Left ventricle myocardium superior (tissue), 1 donor: ENCODE measurements around the gene PRRG2. TPM values are rescaled to one million over a fixed set of nuclear protein-coding genes. Genes with fewer than 3 reads are reported as not detected.
A peak's percentile ranks its signal among the peaks of the same experiment; 100 is the strongest.

Experiments
- ATAC-seq: fragments of 200-7000 bp; cut with Tn5 transposase; one replicate; pipeline ENCODE4 v1.9.1; 2020; ENCODE audit warnings: mild to moderate bottlenecking, moderate library complexity
- DNase-seq: peaks from one replicate; pipeline ENCODE4 v3.0.0-alpha.2; 2020
- intact Hi-C: fragments of 100-400 bp; cut with micrococcal nuclease; formaldehyde crosslinking; loops from one replicate; pipeline ENCODE4 v1.11.0; 2022
- long read RNA-seq: library from polyadenylated mRNA; unstranded; transcript quantifications from one replicate; pipeline ENCODE4 v2.0.0, GENCODE V29; 2021
- total RNA-seq: library from RNA; stranded (reverse); fragmentation: NEBNext Ultra II Directional; extraction: Animal tissue kit (Norgen Biotek cat#: 25700); gene quantifications from one replicate; pipeline ENCODE4 v1.2.1, GENCODE V29; 2021
- donor health status: DM: no; HTN: yes; CAD: no; lungs with severe emphysema.

Gene PRRG2
- total RNA-seq: 1.3 TPM
- long read RNA-seq: 0 reads

DNA sequence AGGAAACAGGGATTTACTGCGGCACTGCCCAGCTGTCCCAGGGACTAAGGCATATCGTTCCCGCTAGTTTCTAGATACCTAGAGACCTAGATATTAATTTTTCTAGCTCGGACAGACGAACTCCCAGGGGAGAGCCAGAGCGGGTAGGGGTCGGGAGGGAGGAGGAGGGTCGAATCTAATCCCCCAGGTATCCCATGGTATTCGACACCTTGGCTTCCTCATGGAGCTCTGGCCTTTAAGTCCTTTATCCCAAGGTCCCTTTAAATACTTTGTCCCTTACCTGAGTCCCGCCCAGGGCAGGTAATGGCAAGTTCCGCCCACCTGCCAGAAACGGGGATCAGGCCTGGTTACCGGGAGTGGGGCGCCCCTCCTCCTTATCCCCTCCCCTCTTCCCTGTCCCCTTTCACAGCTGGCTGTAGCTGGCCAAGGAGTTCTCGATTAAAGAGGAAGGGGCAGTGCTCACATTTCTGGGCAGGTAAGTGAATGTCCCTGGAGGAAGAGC, at the start of gene PRRG2:
Gene PRRG2, plus strand, starts transcription at position 310 of the 502 bp plus-strand sequence. CDS start 1,904 bp downstream, outside the sequence.
- intact Hi-C loops: no loop called here
- no peak for DNase-seq
- ATAC-seq: peak; percentile 2

DNA sequence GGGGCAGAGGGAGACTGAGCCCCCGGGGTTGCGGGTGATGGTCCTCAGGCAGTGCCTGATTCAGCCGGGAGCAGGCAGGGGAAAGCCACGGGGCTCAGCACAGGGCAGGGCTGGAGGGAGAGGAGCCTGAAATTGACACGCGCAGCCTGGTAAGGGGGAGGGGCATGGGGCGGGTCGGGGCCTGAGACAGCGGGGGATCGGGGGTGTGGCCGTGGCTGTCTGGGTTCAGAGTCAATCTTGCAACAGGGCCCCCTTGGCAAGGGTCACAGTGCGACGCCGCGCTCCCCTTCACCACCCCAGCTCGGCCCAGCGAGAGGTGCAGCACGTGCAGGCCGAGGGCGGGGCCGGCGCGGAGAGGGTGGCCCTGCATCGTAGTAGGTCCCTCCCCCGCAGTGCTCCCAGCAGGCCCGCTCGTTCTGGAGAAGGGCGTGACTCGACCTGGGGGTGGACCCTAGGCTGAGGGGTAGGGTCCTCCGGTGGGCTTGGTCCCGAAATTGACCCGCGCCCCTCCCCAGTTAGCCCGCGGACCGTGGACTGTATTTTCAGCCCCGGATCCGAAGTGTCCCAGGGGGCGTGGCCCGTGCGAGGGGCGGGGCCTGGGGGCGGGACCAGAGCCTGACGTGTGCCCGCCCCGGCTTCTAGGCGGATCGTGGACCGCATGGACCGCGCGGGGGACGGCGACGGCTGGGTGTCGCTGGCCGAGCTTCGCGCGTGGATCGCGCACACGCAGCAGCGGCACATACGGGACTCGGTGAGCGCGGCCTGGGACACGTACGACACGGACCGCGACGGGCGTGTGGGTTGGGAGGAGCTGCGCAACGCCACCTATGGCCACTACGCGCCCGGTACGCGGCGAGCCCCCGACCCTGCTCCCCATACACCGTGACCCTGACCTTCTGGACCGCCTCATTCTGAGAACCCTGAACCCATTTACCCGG, 47.3 kb upstream of the PRRG2 start:
- DNase-seq (peak; percentile 87), ATAC-seq (peak; percentile 95)
- intact Hi-C loops: no loop called here

DNA sequence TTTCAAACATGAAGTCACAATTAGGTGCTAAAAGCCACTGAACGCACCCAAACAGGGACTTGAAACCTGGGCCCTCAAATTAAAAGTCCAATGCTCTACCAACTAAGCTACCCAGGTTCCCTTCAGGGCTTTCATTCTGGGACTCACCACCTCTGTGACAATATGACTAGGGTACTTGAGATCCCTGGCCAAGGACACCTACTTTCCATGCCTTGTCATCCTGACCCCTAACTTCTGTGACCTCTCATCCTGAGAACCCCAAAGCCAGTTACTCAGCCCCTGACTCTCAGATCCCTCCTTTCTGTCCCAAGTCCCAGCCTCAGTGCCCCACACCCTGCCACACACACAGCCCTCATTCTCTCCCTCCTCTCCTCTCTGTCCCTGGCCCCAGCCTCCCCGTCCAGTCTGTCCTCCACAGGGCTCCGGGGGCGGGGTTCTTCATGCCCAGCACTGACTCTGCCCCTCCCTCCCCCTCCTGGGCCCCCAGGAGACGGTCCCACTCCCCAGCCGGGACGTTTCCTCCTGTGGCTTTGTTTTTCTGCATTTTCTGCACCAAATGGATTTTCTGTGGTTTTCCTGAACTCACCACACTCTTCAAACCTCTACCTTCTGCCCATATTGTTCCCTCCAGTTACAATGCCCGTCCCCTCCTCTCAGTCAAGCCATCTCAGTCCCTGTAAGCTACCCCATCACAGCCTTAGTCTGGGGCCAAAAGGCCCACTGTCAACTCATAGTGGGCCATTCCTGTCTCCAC, 46.3 kb upstream of the PRRG2 start:
- DNase-seq: no peak
- intact Hi-C loops: no loop called here
- ATAC-seq: no peak

DNA sequence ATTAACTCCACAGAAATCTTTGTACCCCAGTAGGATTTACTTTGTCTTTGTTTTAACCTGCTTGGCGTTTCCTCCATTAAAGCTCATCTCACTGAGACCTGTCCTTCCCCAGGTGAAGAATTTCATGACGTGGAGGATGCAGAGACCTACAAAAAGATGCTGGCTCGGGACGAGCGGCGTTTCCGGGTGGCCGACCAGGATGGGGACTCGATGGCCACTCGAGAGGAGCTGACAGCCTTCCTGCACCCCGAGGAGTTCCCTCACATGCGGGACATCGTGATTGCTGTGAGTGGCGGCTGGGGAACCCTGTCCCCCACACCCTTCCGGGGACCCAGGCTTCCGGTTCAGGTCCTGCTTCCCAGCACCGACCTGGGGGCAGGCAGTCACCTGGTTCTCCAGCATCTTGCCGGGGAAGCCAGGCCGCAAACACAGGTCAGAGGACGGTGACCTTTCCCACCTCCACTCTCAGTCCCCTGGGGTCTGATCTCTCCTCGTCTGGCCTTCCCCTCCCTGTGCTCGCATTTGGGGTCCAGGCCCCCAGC, 44.1 kb upstream of the PRRG2 start:
- intact Hi-C loops: no loop called here
- DNase-seq (no peak), ATAC-seq (no peak)

DNA sequence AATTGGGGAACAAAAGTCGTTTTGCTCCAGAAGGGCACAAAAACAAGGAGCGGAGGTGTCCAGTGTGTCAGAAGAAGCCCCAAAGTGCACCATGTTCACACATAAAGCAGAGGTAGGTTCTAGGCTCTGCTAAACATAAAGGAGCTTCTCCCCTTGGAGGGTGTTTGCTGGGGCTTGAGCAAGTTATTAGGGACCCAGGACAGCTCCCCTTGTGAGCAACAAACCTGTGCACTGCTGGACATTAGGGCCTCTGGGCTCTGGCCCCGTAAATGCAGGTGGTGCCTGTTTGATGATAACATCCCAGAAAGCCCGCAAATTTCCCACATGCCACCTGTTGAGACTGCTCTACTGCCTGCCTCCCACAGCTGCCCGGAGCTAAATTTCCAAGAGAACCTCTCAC, 42.5 kb upstream of the PRRG2 start:
- intact Hi-C loops: no loop called here
- ATAC-seq (no peak), DNase-seq (no peak)

DNA sequence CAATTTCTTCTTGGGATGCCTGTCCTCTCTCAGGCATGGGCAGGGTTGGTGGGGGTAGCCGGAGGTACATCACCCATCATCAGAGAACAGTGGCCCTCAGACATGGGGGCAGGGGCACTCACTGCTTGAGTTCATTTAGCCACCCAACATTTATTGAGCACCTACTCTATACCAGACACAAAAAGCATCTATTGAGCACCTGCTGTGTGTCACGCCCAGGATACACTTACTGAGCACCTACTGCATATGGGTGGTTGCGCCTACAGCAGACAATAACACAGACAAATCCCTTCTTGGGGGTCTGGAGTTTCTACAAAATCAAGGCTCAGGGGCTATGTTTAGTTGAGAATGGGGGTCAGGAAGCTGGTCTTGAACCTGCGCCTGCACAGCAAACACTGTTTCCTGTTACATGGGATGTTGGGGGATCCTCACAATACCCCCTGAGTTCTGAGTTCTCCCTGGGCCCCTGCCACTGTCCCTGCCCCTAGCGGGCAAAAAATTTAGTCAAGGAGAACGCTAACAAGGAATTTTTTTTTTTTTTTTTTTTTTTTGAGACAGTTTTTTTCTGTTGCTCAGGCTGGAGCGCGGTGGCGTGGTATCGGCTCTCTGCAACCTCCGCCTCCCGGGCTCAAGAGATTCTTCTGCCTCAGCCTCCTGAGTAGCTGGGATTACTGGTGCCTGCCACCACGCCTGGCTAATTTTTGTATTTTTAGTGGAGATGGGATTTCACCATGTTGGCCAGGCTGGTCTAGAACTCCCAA, 41.7 kb upstream of the PRRG2 start:
- DNase-seq (no peak), ATAC-seq (no peak)
- intact Hi-C loops: no loop called here

DNA sequence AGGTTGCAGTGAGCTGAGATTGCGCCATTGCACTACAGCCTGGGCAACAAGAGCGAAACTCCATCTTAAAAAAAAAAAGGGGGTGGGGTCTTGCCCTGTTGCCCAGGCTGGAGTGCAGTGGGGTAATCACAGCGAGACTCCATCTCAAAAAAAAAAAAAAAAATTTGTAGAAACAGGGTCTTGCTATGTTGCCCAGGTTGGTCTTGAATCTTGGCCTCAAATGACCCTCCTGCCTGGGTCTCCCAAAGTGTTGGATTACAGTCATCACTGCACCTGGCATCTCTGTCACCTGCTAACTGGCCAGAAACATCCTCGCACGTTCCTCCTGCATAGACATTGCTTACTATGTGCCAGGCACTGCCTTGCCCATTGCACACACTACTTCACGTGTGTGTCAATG, 39.2 kb upstream of the PRRG2 start:
- no peak for DNase-seq
- no peak for ATAC-seq
- intact Hi-C loops: loop anchor here (5.0 kb wide), 1 partner anchor 35 kb away; no protein-coding TSS in a partner anchor

DNA sequence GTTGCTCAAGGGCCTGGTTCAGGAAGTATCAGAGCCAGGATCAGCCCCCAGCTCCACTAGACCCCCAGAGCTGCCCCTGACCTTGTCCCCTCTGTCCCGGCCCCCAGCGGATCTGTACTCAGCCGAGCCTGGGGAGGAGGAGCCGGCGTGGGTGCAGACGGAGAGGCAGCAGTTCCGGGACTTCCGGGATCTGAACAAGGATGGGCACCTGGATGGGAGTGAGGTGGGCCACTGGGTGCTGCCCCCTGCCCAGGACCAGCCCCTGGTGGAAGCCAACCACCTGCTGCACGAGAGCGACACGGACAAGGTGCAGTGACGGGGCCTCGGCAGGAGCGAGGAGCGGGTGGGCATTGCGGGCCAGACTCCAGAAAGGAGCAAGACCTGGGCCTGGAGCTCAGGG, 38.7 kb upstream of the PRRG2 start:
- intact Hi-C loops: loop anchor here (5.0 kb wide), 1 partner anchor 35 kb away; no protein-coding TSS in a partner anchor
- no peak for DNase-seq
- ATAC-seq: no peak

DNA sequence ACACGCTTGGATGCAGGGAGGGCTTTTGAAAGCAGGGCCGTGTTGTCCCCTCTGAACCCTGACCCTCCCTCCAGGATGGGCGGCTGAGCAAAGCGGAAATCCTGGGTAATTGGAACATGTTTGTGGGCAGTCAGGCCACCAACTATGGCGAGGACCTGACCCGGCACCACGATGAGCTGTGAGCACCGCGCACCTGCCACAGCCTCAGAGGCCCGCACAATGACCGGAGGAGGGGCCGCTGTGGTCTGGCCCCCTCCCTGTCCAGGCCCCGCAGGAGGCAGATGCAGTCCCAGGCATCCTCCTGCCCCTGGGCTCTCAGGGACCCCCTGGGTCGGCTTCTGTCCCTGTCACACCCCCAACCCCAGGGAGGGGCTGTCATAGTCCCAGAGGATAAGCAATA, 38.1 kb upstream of the PRRG2 start:
- DNase-seq (no peak), ATAC-seq (no peak)
- intact Hi-C loops: loop anchor here (5.0 kb wide), 1 partner anchor 36 kb away; no protein-coding TSS in a partner anchor

DNA sequence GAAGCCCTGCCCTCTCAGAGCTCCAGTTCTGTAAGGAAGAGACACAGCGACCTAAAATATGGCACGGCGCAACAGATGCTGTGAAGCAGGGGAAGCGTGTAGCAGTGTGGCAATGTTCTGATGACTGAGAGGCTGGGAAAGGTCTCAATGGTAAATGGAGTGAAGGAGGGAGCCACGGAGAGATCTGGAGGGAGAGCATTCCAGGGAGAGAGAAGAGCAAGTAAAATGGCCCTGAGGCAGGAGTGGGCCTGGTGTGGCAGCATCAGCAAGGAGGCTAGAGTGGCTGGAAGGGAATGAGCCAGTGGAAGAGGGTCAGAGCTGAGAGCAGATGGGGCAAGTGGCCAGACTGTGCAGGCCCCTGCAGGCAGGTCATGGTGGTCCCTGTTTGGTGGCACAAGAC, 37.0 kb upstream of the PRRG2 start:
- ATAC-seq: no peak
- intact Hi-C loops: loop anchor here (5.0 kb wide), 1 partner anchor 37 kb away; no protein-coding TSS in a partner anchor
- no peak for DNase-seq

DNA sequence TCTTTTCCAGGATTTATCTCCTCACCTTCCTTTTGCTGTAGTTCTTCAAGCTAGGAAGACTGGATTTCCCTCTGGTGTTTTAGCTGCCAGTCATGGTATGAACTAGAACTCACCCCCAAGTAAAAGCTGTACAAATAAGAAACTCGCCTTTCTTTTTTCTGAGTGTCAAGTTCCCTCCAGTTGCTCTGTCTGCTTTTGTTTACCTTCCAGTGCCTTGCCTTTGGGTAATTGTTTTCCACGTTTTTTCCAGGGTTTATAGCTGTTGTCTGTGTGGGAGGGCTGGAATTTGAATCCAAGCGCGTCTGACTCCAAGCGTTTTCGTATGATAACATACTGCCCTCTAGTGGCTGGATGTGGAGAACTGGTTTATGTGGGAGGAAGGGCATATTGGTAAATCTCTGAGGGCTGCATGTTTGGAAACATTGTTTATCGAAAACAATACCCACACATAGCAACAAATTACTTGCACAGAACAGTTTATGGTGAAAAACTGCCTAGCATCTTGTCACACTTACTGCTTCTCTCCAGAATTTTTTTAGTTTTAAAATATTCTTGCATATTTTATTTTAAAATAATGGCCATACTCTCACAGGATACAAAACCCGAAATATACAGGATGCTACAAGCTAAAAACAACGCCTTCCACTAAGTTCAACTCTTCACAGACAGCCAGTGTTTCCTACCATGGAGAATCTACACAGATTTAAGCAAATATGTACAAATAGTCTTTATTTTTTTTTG, 34.1 kb upstream of the PRRG2 start:
- DNase-seq (no peak), ATAC-seq (peak; percentile 90)

DNA sequence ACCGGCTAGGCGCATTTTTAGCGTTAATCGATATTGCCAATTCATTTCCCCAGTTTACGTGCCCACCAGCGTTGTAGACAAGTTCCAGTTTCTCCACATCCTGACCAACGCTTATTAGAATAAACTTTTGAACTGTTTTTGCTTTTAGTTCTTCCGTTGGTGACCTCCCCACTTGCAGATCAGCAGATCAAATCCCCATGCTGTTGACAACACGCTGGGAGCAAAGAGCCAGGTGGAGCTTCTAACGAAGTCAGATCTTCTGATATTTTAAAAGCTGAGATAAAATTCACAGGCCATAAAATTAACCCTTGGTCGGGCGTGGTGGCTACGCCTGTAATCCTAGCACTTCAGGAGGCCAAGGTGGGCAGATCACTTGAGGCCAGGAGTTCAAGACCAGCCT, 32.1 kb upstream of the PRRG2 start:
- no peak for ATAC-seq
- DNase-seq: no peak
- intact Hi-C loops: no loop called here

More for the DNA sequence above, 34.1 kb upstream of the PRRG2 start:
- intact Hi-C loops: no loop called here

DNA sequence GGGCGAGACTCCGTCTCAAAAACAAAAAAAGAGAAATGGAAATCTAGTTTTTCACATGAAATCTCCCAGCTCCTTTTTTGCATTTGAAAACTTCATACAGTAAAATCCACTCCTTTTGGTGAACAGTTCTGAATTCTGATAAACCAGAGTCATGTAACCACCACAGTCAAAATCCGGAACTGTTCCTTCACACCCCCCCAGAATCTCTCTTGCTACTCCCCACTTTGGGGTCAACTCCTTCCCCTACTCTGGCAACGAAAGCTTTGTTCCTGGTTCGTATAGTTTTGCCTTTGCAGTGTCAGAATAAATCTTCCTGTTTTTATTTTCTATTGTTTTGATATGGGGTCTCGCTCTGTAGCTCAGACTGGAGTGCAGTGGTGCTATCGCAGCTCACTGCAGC, 29.6 kb upstream of the PRRG2 start:
- DNase-seq: no peak
- intact Hi-C loops: no loop called here
- ATAC-seq: no peak

DNA sequence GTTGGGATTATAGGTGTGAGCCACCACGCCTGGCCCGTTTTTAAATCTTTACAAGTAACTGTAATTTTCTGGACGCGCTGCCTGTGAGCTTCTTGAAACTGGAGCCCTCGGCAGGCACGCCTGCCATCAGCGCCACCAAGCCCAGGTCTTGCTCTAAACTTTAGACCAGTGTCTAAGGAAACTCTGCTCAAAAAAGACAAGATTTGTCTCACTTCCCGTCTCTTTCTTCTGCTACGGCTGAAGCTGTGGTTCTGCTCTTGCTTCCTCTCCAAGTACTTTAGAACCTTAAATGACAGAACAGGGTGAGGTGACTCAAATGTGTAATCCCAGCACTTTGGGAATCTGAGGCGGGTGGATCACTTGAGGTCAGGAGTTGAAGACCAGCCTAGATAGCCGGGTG, 28.4 kb upstream of the PRRG2 start:
- no peak for ATAC-seq
- no peak for DNase-seq
- intact Hi-C loops: no loop called here

DNA sequence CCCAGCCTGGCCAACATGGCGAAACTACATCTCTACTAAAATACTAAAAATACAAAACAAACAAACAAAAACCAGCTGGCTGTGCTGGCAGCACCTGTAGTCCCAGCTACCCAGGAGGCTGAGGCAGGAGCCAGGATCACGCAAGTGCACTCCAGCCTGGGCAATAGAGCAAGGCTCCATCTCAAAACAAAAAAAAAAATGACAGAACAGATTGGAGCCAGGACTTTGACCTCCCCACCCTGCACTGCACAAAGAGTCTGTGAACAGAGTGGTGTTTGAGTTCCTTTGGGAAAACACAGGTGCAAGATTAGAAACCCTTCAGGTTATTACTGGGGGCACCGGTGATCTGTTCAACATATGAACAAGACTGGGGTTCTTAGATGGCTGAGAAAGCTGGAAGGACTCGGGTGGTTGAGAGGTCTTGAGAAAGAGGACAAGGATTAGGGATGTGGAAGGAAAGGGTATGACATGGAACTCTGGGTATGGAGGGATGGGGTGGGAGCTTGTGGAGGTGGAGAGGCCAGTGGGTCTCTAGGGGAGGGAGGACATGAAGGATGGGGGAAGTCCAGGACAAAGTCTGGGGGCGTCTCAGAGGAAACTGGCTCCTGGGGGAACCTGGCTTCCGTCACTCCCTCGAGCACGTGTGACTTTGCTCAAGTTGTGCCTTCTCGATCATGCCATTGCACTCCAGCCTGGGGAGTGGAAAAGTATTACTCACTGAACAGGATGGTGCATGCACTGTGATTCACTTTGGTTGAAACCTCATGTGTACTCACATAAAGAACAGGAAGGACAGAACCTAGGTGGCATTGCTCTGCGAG, 27.5 kb upstream of the PRRG2 start:
- DNase-seq: no peak
- no peak for ATAC-seq
- intact Hi-C loops: no loop called here

DNA sequence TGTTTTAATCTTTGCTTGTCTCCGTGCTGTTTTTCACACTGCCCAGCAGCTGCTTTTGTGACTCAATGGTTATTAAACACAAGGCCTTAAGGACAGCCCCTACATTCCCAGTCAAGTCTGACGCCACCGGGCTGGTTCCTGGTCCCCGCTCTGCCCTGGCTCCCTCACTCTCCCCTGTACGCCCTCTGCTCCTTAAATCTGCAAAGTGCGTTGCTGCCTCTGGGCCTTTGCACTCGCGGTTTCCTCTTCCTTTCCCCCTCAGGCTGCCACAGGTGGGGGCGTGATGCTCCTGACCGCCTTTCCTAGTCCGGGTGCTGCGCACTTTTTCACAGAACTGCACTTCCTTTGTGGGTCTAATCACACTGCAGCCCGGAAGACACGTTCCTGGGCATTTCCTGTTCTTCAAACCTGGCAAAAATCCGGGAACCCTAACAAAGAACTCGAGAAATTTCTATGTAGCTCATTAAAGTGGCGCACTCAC, 26.4 kb upstream of the PRRG2 start:
- intact Hi-C loops: no loop called here
- ATAC-seq (peak; percentile 21), DNase-seq (peak; percentile 30)
